Heart left ventricle (tissue), 16 donors: ENCODE data around the gene UGDH. TPM values are rescaled to one million over a fixed set of nuclear protein-coding genes. Genes with fewer than 3 reads are reported as not detected.

ENCODE experiments used
- ATAC-seq, 4 donors: fragments of 200-7000 bp; cut with Tn5 transposase; one replicate each; pipeline ENCODE4 v1.9.1; 2020 to 2022; ENCODE audit warnings: moderate library complexity in 4 of 4, mild to moderate bottlenecking in 3 of 4, moderate number of reproducible peaks in 1 of 4
- DNase-seq, 5 donors: peaks; one replicate each; pipeline ENCODE4 v3.0.0-alpha.2; 2020
- H3K27ac ChIP-seq, 12 donors: fragments of 200-600 bp; sonication (generic) in 4 of 12; one replicate each; pipeline versions ENCODE4 v1.5.0 to v1.8.0; 2016 to 2022; ENCODE audit warnings: mild to moderate bottlenecking in 2 of 12
- H3K27me3 ChIP-seq, 9 donors: fragments of 200-600 bp; sonication (generic) in 2 of 9; one replicate each; pipeline versions ENCODE4 v1.5.1 to v1.8.0; 2016 to 2022; ENCODE audit warnings: mild to moderate bottlenecking in 3 of 9
- H3K36me3 ChIP-seq, 9 donors: fragments of 200-600 bp; sonication (generic) in 2 of 9; one replicate each; pipeline versions ENCODE4 v1.5.0 to v1.8.0; 2018 to 2022; ENCODE audit warnings: mild to moderate bottlenecking in 2 of 9
- H3K4me1 ChIP-seq, 12 donors: fragments of 200-600 bp; sonication (generic) in 4 of 12; one replicate each; pipeline versions ENCODE4 v1.5.0 to v1.8.0; 2016 to 2022; ENCODE audit warnings: mild to moderate bottlenecking in 3 of 12
- H3K4me3 ChIP-seq, 12 donors: fragments of 200-600 bp; sonication (generic) in 4 of 12; one replicate each; pipeline versions ENCODE4 v1.5.0 to v1.8.0; 2017 to 2022; ENCODE audit warnings: mild to moderate bottlenecking in 9 of 12, moderate library complexity in 4 of 12
- H3K9me3 ChIP-seq, 12 donors: fragments of 200-600 bp; sonication (generic) in 4 of 12; one replicate each; pipeline versions ENCODE4 v1.5.0 to v1.8.0; 2016 to 2022; ENCODE audit warnings: mild to moderate bottlenecking in 1 of 12
- POLR2A ChIP-seq, 2 donors: fragments of 450-650 bp; IDR thresholded peaks; one replicate each; pipeline ENCODE4 v1.6.1; 2017; ENCODE audit warnings: antibody characterized with exemption in 2 of 2, mild to moderate bottlenecking in 2 of 2, moderate library complexity in 2 of 2
- WGBS, 4 donors: extraction: QIAGEN DNeasy Blood & Tissue Kit in 2 of 4; methylation state at CpG; one replicate each; pipeline versions ENCODE4 v1.1.5 to v1.1.7; 2013 to 2018; 5-methylcytosine and 5-hydroxymethylcytosine counted together
- intact Hi-C, 10 donors: fragments of 100-400 bp; cut with DNase I; formaldehyde crosslinking; loops; one replicate each; pipeline versions ENCODE4 v1.11.1 to v1.14.2; 2022
- polyA plus RNA-seq, 2 donors: library from polyadenylated mRNA; stranded (reverse); fragments of 200-250 nt; gene quantifications; one replicate each; pipeline ENCODE4 v1.2.3, GENCODE V29; 2013
- total RNA-seq, 9 donors: library from RNA; depleted of rRNA in 2 of 9; stranded (reverse); fragments of >200 nt in 2 of 9; fragmentation: NEBNext Ultra II Directional in 3 of 9; extraction: Animal tissue kit (Norgen Biotek cat#: 25700) in 3 of 9; gene quantifications; one replicate each; pipeline versions ENCODE4 v1.1.0 to v1.2.4, GENCODE V29; 2016 to 2023
- TF ChIP-seq, protein P1 (sequence below), 12 donors: fragments of 200-600 bp; sonication (generic) in 4 of 12; IDR thresholded peaks; one replicate each; pipeline versions ENCODE4 v1.5.0 to v1.8.0; 2018 to 2022; ENCODE audit warnings: antibody characterized with exemption in 12 of 12, mild to moderate bottlenecking in 5 of 12
- donor health status: ischemic (EF 13 %, LVEDD 7.1; RV severe dilation, severe dysfunction).
- donor health status: healthy with polysubstance abuse.
- donor health status: DM: no; HTN: yes; CAD: no.
- donor health status: DM: no; HTN: no; CAD: no.
- donor health status: ischemic (EF 25% LVEDD 6.9; RV normal size, moderate dysfunction).
- donor health status: ischemic (EF 25% LVEDD 5.7; RV mildly dilated, moderate dysfunction).
- donor health status: healthy.
- donor health status: DM: yes; HTN: yes; CAD: no.
- donor health status: ischemic (EF 35%, LVEDD 5.7; RV mildly dilated, moderate dysfunction).
- donor health status: nonischemic (EF 11% LVEDD 7.7; RV severe dilation, severe dysfunction).
- donor health status: DM: yes; HTN: yes; CAD: no.
- donor health status: PGD.
- donor health status: ischemic (EF 29% LVEDD 5.4; RV normal size, mild dysfunction).
- donor health status: nonischemic (EF 23%, LVEDD 6.1; RV moderate dilation, normal function).

The UGDH gene
- total and polyA plus RNA-seq, 11 donors = 2.3 to 28.6 (median 16.5) TPM

DNA sequence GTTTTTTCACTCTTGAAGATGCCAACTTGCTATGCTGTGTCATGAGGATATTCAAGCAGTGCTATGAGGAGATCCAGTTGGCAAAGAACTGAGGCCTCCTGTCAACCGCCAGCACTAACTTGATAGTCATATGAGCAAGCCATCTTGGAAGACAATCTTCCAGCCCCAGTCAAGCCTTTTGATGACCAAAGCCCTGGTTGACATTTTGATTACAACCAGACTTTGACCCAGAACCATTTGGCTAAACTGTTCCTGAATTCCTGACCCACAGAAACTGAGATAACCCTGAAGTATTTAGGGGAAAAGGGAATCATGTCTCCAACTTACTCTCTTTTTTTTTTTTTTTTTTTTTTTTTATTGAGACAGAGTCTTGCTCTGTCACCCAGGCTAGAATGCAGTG is 32.9 kb downstream of the UGDH start:
- Histone ChIP-seq H3K27me3 (no peaks in the 10 kb centered on the region), H3K4me3 (no peak overlapping the region), H3K9me3 (no peaks in the 10 kb centered on the region), H3K4me1 (no peaks in the 10 kb centered on the region), H3K36me3 (peaks cover 0 to 18% (median 13%) of the 10 kb centered on the region in 9 donors), H3K27ac (no peak overlapping the region)
- DNase-seq = no peak
- 75 to 92% (median 87%) methylated on average over 1 of the region's 1 CpG for WGBS, 4 donors
- no peak for ATAC-seq
- intact Hi-C loops = no loop called here
- no peak for TF ChIP-seq POLR2A (IDR thresholded peaks at IDR 0.05)
- TF ChIP-seq, protein P1, sequence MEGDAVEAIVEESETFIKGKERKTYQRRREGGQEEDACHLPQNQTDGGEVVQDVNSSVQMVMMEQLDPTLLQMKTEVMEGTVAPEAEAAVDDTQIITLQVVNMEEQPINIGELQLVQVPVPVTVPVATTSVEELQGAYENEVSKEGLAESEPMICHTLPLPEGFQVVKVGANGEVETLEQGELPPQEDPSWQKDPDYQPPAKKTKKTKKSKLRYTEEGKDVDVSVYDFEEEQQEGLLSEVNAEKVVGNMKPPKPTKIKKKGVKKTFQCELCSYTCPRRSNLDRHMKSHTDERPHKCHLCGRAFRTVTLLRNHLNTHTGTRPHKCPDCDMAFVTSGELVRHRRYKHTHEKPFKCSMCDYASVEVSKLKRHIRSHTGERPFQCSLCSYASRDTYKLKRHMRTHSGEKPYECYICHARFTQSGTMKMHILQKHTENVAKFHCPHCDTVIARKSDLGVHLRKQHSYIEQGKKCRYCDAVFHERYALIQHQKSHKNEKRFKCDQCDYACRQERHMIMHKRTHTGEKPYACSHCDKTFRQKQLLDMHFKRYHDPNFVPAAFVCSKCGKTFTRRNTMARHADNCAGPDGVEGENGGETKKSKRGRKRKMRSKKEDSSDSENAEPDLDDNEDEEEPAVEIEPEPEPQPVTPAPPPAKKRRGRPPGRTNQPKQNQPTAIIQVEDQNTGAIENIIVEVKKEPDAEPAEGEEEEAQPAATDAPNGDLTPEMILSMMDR (IDR thresholded peaks at IDR 0.05) = no peak

DNA sequence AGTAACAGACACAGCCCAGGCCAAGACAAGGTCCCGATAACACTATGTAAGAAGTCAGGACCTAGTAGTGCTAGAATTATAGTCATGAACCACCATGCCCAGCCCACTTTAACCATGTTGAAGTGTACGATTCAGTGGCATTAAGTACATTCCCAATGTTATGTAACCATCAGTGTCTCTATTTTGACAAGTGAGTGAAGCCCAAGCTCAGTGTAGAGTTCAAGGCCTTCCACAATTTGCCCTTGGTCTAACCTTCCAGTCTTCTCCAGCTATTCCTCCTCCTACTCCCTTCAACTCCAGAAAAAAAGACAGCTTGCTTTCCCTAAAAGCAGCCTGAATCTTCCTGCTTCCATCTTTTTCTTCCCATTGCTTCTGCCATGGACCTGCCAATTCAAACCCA is 36.9 kb downstream of the UGDH start:
- no peaks in the 10 kb centered on the region for H3K9me3 ChIP-seq
- H3K36me3 ChIP-seq = no peaks in the 10 kb centered on the region
- ATAC-seq (no peak), DNase-seq (no peak)
- WGBS, 4 donors = 86 to 93% (median 90%) methylated on average over 2 of the region's 2 CpGs
- H3K27ac ChIP-seq = no peak overlapping the region
- no peaks in the 10 kb centered on the region for H3K4me1 ChIP-seq
- no peaks in the 10 kb centered on the region for H3K27me3 ChIP-seq
- no peak overlapping the region for H3K4me3 ChIP-seq
- TF ChIP-seq POLR2A (IDR thresholded peaks at IDR 0.05) = no peak
- TF ChIP-seq, protein P1 (IDR thresholded peaks at IDR 0.05) = no peak
- intact Hi-C loops = no loop called here

DNA sequence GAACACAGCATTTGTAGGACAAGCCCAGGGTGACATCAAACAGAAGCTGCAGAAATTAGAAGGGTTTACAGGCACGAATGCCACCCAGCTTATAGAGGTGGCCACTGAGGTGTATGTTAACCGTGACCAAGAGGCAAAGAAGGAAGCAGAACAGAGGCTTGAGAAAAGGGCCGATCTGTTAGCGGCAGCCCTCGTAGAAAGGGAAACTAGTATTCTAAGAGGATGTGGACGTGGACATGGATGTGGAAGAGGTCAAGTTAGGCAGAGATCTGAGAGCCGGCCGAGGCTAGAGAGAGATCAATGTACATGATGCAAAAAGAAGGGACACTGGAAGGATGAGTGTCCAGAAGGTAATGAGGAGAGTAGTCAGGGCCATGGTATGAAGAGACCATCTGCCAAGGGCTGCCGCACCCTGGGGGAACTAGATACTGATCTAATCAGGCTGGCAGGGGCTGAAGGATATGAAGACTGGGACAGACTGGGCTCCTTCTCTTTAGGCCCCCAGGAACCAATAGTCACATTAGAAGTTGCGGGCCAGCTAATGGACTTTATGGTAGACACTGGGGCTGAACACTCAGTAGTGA is 40.9 kb downstream of the UGDH start:
- peaks cover 0 to 7% (median 0%) of the 10 kb centered on the region in 12 donors for H3K4me1 ChIP-seq
- ATAC-seq (no peak), DNase-seq (no peak)
- intact Hi-C loops = no loop called here
- no peak for TF ChIP-seq POLR2A (IDR thresholded peaks at IDR 0.05)
- TF ChIP-seq, protein P1 (IDR thresholded peaks at IDR 0.05) = no peak
- H3K27me3 ChIP-seq = no peaks in the 10 kb centered on the region
- H3K9me3 ChIP-seq = no peaks in the 10 kb centered on the region
- H3K4me3 ChIP-seq = no peak overlapping the region
- H3K36me3 ChIP-seq = no peaks in the 10 kb centered on the region
- H3K27ac ChIP-seq = no peak overlapping the region
- WGBS, 4 donors = 77 to 88% (median 82%) methylated on average over 10 of the region's 10 CpGs

DNA sequence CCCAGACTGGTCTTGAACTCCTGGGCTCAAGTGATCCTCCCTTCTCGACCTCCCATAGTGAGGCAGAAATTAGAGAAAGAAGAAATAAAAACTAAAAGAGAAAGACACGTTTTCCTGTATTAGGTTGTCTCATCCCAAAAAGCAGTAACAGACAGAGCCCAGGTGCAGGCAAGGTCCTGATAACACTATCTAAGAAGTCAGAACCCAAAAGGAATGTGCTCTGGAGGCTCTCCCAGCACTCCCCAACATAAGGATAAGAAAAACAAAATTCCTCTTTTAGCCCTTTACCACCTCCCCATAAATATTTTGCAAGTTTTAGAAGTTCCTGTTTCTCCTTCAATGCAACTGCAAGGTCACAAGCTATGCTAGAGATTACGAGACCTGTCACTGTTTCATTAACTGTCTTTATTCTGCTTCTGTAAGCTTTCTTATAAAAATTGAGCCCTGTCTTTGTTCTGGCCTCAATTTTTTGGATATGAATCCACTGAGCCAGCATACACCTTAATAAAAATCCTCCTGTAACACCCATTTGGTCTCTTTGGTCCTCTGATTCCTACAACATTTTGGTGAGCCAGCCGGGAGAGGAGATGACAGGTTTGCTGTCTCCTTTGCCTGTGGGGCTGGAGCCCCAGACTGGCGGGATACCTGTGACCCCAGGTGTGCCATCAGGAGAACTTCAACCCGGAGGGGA is 42.5 kb downstream of the UGDH start:
- Histone ChIP-seq H3K27ac (peak overlapping the region in 1 of 12 donors; percentile 20), H3K4me1 (peaks cover 0 to 7% (median 0%) of the 10 kb centered on the region in 12 donors), H3K9me3 (no peaks in the 10 kb centered on the region), H3K36me3 (no peaks in the 10 kb centered on the region), H3K4me3 (no peak overlapping the region), H3K27me3 (no peaks in the 10 kb centered on the region)
- TF ChIP-seq POLR2A (IDR thresholded peaks at IDR 0.05) = no peak
- WGBS, 4 donors = 80 to 86% (median 81%) methylated on average over 6 of the region's 6 CpGs
- ATAC-seq (no peak), DNase-seq (no peak)
- intact Hi-C loops = no loop called here
